Endothelial cell (in vitro differentiated cells): ENCODE results near the gene USF1. TPM values are rescaled to one million over a fixed set of nuclear protein-coding genes. Genes with fewer than 3 reads are reported as not detected.
"Not testable (repeated sequence)": the region's sequence is repeated elsewhere in the genome, so short reads cannot be mapped to it uniquely, and the experiment has no call there.

Experiments used
- DNase-seq: peaks from one replicate; pipeline ENCODE4 v3.0.0; 2021; ENCODE audit warnings: low spot score
- H3K27ac Mint-ChIP-seq: one replicate; pipeline ENCODE4 v1.8.0; 2021; ENCODE audit warnings: mixed read lengths, inconsistent platforms; ENCODE audit not compliant: unreplicated experiment
- H3K27me3 Mint-ChIP-seq: one replicate; pipeline ENCODE4 v1.8.0; 2021; ENCODE audit warnings: mild to moderate bottlenecking, moderate library complexity, mixed read lengths, inconsistent platforms; ENCODE audit not compliant: unreplicated experiment
- H3K36me3 Mint-ChIP-seq: one replicate; pipeline ENCODE4 v1.8.0; 2021; ENCODE audit warnings: mild to moderate bottlenecking, low read depth, mixed read lengths, inconsistent platforms; ENCODE audit not compliant: unreplicated experiment
- H3K4me1 Mint-ChIP-seq: one replicate; pipeline ENCODE4 v1.8.0; 2021; ENCODE audit warnings: mild to moderate bottlenecking, mixed read lengths, inconsistent platforms; ENCODE audit not compliant: unreplicated experiment
- H3K4me3 Mint-ChIP-seq: one replicate; pipeline ENCODE4 v1.8.0; 2021; ENCODE audit warnings: mild to moderate bottlenecking, mixed read lengths, inconsistent platforms; ENCODE audit not compliant: unreplicated experiment
- H3K9me3 Mint-ChIP-seq: one replicate; pipeline ENCODE4 v1.8.0; 2021; ENCODE audit warnings: mixed read lengths, inconsistent platforms; ENCODE audit not compliant: unreplicated experiment
- CTCF ChIP-seq: fragments of 200-600 bp; sonication (generic); IDR thresholded peaks from one replicate; pipeline ENCODE4 v1.5.0; 2021; ENCODE audit warnings: antibody characterized with exemption; ENCODE audit not compliant: unreplicated experiment
- total RNA-seq: library from RNA; stranded (reverse); fragmentation: NEBNext Ultra II Directional; extraction: Animal tissue kit (Norgen Biotek cat#: 25700); gene quantifications from one replicate; pipeline ENCODE4 v1.2.1, GENCODE V29; 2021; ENCODE audit not compliant: unreplicated experiment

Gene USF1
- total RNA-seq, 1 donor from 2014 or later = 121 TPM

DNA sequence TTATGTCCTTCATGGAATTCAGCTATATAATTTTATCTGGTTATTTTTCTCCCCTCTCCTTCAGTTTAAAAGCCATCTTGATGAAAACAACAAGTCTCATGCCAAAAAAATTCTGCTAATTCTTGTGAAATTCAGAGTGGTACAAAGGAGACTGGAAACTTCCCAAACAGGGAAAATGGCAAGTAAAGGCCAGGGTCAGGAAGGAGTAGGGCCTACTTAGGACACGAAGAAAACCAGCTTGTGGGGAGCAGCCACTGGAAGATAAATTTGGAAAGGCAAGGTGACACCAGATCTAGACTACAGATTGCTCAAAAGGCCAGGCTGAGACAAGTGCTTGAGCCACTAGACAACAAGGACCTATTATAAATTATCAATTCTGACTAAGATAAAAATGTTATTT is 13.4 kb downstream of the USF1 start:
- H3K4me3 Mint-ChIP-seq = no peak overlapping the region
- no peaks in the 10 kb centered on the region for H3K4me1 Mint-ChIP-seq
- no peak overlapping the region for H3K27ac Mint-ChIP-seq
- no peaks in the 10 kb centered on the region for H3K9me3 Mint-ChIP-seq
- no peak for TF ChIP-seq CTCF
- no peak for DNase-seq
- H3K27me3 Mint-ChIP-seq = peaks cover 4% of the 10 kb centered on the region
- peaks cover 10% of the 10 kb centered on the region for H3K36me3 Mint-ChIP-seq

- peaks cover 10% of the 10 kb centered on the region for H3K36me3 Mint-ChIP-seq
- no peak overlapping the region for H3K27ac Mint-ChIP-seq
- no peak for TF ChIP-seq CTCF
- no peak overlapping the region for H3K4me3 Mint-ChIP-seq
- H3K9me3 Mint-ChIP-seq = no peaks in the 10 kb centered on the region
- DNase-seq = no peak
- H3K4me1 Mint-ChIP-seq = no peaks in the 10 kb centered on the region
- H3K27me3 Mint-ChIP-seq = peaks cover 4% of the 10 kb centered on the region
Measured at GRCh38 chr1:161031874-161032273, 13.9 kb downstream of the USF1 start.

DNA sequence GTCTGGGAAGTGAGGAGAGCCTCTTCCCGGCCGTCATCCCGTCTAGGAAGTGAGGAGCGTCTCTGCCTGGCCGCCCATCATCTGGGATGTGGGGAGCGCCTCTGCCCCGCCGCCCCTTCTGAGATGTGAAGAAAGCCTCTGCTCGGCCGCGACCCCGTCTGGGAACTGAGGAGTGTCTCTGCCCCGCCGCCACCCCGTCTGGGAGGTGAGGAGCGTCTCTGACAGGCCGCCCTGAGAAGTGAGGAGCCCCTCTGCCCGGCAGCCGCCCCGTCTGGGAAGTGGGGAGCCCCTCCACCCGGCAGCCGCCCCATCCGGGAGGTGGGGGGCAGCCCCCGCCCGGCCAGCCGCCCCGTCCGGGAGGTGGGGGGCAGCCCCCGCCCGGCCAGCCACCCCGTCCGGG is 16.3 kb downstream of the USF1 start:
- H3K9me3 Mint-ChIP-seq, H3K27me3 Mint-ChIP-seq, DNase-seq, H3K4me3 Mint-ChIP-seq, H3K36me3 Mint-ChIP-seq, H3K4me1 Mint-ChIP-seq, H3K27ac Mint-ChIP-seq: not testable (repeated sequence)

GRCh38 chr1:161026954-161027353 is 18.8 kb downstream of the USF1 start:
- H3K27me3 Mint-ChIP-seq, H3K4me1 Mint-ChIP-seq, H3K36me3 Mint-ChIP-seq, H3K4me3 Mint-ChIP-seq, H3K27ac Mint-ChIP-seq, DNase-seq, H3K9me3 Mint-ChIP-seq: not testable (repeated sequence)

GRCh38 chr1:161022432-161022831 is 23.3 kb downstream of the USF1 start:
- H3K9me3 Mint-ChIP-seq, DNase-seq: not testable (repeated sequence)
- Mint-ChIP-seq H3K36me3 (peaks cover 19% of the 10 kb centered on the region), H3K4me1 (peaks cover 42% of the 10 kb centered on the region), H3K27ac (peak overlapping the region; percentile 22), H3K4me3 (peak overlapping the region; percentile 99), H3K27me3 (peaks cover 13% of the 10 kb centered on the region)

DNA sequence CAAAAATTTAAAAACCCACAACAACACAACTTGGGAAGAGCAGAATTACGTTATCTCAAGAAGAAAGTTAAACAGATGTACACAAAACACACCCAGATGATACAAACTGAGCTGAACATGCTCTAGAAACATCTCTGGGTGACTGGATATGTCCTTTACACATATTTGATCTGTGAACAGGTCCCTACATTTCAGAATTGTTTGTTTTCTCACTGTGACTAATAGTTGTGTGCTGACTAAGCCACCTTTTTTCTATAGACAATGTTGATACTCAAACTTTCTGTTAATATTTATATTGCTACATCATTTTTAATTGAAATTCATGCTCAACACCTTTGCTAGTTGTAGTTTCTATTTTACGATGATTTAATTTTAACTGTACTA is 23.8 kb downstream of the USF1 start:
- H3K4me1 Mint-ChIP-seq = peaks cover 46% of the 10 kb centered on the region
- no peaks in the 10 kb centered on the region for H3K9me3 Mint-ChIP-seq
- peak overlapping the region; percentile 99 for H3K4me3 Mint-ChIP-seq
- no peak for TF ChIP-seq CTCF
- H3K27me3 Mint-ChIP-seq = peaks cover 13% of the 10 kb centered on the region
- peak overlapping the region; percentile 99 for H3K27ac Mint-ChIP-seq
- DNase-seq = no peak
- H3K36me3 Mint-ChIP-seq = peaks cover 21% of the 10 kb centered on the region
